HFF-Myc (cell line): ENCODE data around the gene CLN6.
A peak's percentile ranks its signal among the peaks of the same experiment; 100 is the strongest.
"Not testable (repeated sequence)": the region's sequence is repeated elsewhere in the genome, so short reads cannot be mapped to it uniquely, and the experiment has no call there.

Experiments
- DNase-seq: peaks from one replicate; pipeline ENCODE4 v3.0.0-alpha.2; 2011; ENCODE audit warnings: low read depth; ENCODE audit errors: extremely low read depth
- H3K4me3 ChIP-seq: replicated peaks from 2 replicates; pipeline ENCODE4 v1.5.1; 2011; ENCODE audit warnings: low read depth, mild to moderate bottlenecking, control low read depth, low read length
- TF ChIP-seq, protein P1 (sequence below): IDR thresholded peaks from 2 replicates; pipeline ENCODE4 v1.5.1; 2012; ENCODE audit warnings: mild to moderate bottlenecking, low read depth, low read length, control low read depth; ENCODE audit errors: missing control alignments

Gene CLN6

DNA sequence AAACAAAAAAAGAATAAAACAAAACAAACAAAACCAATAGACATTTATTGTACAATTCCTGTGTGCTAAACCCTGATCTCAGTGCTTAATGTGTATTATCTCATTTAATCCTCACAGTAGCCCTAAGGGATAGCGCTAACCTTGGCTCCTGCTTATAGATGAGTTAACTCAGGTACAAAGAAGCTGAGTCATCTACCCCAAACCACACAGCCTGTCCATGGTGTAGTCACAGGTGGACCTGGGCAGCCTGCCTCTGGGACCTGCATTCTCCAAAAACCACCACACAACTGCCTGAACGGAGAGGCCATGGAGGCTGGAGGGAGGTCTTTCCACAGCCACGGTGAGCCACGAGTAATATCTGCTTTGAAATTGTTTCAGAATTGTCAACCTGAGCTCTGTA is 5.5 kb upstream of the CLN6 start:
- no peak overlapping the region for H3K4me3 ChIP-seq
- TF ChIP-seq, protein P1, sequence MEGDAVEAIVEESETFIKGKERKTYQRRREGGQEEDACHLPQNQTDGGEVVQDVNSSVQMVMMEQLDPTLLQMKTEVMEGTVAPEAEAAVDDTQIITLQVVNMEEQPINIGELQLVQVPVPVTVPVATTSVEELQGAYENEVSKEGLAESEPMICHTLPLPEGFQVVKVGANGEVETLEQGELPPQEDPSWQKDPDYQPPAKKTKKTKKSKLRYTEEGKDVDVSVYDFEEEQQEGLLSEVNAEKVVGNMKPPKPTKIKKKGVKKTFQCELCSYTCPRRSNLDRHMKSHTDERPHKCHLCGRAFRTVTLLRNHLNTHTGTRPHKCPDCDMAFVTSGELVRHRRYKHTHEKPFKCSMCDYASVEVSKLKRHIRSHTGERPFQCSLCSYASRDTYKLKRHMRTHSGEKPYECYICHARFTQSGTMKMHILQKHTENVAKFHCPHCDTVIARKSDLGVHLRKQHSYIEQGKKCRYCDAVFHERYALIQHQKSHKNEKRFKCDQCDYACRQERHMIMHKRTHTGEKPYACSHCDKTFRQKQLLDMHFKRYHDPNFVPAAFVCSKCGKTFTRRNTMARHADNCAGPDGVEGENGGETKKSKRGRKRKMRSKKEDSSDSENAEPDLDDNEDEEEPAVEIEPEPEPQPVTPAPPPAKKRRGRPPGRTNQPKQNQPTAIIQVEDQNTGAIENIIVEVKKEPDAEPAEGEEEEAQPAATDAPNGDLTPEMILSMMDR: no peak
- no peak for DNase-seq

DNA sequence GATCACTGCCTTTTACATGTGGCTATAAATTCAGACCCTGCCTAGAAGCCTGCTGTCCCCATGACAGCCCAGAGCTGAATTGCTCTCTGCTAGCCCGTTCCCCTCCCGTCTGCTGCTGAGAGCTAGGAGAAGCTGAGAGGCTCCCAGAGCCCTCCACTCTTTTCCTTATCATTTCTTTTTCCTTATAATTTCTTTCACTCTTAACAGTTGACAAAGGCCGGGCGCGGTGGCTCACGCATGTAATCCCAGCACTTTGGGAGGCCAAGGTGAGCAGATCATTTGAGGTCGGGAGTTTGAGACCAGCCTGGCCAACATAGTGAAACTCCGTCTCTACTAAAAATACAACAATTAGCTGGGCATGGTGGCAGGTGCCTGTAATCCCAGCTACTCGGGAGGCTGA is 5.0 kb upstream of the CLN6 start:
- not testable (repeated sequence) for H3K4me3 ChIP-seq

DNA sequence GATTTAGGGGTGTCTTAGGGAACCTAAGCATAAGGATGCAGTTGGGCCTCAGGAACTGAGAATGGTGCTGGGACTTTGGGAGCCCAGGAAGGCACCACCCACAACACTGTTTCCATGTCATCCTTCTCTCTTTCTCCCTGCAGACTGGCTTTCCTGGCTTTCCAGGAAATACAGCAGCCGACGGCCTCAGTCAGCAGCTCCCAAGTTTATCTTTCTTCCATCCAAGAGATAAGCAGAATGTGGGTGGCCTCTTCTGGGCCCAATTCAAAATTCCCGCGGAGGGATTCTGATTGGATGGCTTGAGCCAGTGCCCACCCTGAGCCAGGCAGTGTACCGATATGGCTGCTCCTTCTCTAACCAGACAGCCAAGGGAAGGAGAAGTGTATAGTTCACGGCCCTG is 4.5 kb upstream of the CLN6 start:
- H3K4me3 ChIP-seq: no peak overlapping the region
- no peak for DNase-seq
- TF ChIP-seq, protein P1: no peak

More for the DNA sequence above, 5.0 kb upstream of the CLN6 start:
- not testable (repeated sequence) for DNase-seq

DNA sequence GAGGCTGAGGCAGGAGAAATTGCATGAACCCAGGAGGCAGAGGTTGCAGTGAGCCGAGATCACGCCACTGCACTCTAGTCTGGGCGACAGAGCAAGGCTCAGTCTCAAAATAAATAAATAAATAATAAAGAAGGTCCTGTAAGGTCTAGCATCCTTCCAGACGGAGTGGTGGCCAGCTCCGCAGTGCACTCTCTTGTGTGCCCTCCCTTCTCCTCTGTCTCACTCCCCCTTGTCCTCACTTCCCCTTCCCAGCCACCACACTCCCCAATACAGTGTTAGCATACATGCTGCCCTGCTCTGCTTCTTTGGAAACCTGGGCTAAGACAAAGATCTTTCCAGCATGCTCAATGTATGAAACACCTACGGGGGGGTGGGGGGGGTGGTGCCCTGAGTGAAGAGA is 3.4 kb upstream of the CLN6 start:
- H3K4me3 ChIP-seq: no peak overlapping the region
- DNase-seq: no peak
- TF ChIP-seq, protein P1: no peak

DNA sequence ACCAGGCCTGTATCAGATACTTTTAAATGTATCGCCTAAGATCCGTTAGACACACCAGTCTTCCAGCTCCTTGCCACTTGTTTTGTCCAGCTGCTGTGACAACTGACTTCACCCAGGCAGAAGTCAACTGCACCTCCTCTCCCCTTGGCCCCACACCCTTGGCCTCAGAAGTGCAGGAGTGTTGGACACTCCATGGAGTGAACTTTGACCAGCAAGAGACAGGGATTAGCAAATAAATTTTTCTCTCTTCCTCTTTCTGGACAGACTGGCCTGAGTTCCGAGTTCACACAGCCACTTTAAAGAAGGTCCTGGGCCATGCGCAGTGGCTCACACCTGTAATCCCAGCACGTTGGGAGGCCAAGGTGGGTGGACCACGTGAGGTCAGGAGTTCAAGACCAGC is 2.9 kb upstream of the CLN6 start:
- no peak for DNase-seq
- no peak overlapping the region for H3K4me3 ChIP-seq
- TF ChIP-seq, protein P1: no peak

DNA sequence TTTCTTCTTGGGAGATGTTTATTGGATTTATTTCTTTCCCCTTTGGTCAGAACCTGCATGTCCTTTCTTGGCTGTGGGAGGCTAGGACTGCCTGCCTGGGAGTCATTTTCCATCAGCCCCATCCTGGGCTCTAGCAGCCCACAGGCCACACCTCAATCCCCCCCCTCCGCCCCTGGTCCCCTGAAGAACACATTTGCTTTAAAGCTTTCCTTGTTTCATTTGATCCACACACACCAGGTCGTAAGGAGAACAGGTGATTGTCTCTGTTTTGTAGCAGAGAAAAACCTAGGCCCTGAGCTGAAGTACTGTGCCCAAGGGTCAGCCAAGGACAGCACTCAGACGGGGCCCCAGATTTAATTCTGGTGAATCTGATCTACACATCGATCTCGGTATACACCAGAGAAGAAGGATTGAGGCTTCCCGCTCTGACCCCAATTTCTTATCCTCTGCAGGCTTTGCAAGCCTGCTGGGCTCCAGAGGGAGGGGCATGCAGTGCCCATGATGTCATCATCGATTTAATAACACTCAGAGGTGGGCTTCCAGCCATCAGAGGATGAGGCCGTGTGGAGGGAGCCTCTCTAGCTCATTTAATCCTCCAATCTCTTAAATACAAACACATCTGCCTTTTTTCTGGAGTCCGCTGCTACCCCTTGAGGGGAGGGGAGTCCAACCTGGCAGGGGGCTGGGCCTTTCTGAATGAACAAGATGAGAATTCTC is 1.7 kb upstream of the CLN6 start:
- H3K4me3 ChIP-seq: no peak overlapping the region
- TF ChIP-seq, protein P1: no peak
- no peak for DNase-seq

DNA sequence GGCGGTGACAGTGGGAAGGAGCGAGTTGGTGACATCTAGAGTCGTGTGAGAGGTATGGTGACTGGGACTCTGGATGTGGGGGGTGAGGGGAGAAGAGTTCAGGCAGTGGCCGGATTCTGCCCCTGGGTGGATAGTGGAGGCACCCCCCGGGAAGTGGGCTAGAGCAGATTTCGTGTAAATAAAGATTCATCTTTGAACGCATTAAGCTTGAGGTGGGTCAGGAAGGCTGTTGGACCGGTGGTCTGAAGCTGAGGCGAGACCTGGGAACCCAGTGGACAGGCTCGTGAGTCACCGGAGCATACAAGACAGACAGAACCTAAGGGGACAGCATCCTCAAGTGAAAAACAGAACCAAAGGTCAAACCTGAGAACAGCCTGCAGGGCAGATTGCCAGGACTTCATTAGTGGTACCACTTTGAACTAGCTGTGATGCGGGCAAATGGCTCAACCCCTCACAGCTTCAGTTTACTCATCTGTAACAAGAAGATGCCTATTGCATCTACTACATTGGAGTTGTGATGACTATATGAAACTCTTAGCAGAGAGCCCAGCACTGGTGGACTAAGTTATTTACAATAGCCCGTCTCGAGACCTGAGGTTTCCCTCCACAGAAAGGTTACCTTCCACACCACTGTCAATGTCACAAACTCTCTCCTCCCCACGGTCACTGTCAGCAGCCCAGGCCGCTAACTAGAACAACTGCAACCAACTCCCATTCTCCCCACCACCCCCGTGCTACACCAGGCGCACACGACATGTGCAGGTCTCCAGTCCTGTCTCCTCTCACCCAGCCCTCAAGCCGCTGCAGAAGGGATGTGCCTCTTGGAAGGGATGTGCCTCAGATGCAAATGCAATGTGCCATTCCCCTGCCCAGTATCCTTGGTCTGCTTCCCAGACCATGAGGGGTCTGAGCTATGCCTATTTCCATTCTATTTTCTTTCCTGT is 901 bp upstream of the CLN6 start:
- TF ChIP-seq, protein P1: no peak
- DNase-seq: no peak
- peak overlapping the region; percentile 93 for H3K4me3 ChIP-seq
